CD4-positive, alpha-beta T cell treated with Interleukin-10 for 1 hour (primary cell): ENCODE data around the gene RHEB.

Experiments used
- DNase-seq: peaks from one replicate; pipeline ENCODE4 v3.0.0-alpha.2; 2020

Gene RHEB

DNA sequence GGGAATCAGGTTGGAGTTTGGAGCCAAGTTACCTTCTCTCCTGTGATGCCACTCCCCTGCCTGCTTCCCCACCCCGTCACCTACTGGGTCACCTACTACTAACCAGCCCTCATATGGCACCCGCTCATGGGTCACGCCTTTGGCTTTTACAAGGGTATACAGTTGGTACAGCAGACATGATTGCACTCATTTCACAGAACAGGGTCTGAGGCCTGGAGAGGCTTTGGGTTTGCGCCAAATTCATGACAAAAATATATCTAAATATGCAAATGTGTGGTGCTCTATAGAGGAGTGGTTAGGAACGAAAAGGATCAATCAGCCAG lies 90.5 kb downstream of the RHEB start:
- no peak for DNase-seq

DNA sequence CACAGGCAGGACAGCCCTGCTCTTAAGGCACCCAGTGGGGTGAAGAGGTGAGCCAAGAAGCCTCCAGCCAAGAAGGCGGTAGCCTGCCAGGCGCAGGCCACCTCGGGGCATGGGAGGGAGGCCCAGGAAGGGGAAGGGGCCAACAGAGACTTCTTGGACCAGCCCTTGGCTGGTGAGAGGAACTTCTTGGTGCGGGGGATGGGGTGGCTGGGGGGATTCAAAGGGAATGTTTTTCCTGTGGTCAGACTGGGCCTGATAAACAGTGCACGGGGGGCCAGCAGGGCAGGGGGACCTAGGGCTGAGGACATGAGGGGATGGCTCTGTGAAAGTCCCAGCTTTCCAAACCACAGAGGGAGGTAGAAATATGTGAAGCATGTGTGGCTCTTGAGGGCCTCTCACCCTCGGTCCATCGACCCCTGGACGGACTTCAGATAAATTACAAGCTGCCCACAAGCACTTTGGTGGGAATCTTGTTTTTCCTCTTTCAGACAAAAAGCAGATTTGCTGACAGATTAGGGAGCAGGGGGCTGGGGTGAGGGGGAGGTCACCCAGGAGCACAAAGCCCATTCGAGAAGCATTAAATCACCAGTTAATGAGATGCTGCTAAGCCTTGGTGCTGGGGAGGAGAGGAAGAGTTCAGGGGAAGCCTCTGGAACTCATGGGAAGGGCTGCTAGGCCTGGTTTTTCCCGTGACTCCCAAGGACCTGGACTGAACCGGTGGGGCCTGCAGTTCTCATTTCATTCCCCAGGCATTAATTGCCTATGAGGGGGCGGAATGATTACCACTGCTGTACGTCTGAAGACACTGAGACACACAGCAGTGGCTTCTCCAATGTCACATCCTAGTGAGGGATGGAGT lies 91.1 kb downstream of the RHEB start:
- no peak for DNase-seq

DNA sequence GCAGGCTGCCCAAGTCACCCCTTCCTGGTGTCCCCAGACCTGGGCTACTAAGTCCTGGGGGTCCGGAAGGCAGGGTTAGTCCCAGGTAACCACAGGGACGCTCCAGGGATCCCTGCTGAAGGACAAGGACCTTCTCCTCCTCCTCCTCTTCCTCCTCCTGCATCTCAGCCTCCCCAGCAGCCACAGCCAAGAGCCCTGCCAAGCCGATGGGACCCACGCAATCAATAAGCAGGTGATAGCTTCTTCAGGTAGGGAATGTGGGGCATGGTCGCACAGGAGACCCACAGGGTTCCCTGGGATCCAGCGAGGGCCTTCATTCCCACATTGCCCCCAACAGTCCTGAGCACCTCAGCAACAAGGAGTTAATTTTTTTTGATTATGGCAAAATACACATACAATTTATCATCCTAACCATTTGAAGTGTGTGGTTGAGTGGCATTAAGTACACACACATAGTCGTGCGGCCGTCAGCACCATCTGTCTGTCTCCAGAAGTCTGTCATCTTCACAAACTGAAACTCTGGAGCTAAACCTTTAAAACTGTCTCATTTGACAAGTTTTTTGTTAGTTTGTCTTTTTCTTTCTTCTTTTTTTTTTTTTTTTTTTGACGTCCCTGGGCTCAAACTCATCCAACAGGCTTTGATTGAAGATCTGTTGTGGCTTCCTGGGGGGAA lies 91.9 kb downstream of the RHEB start:
- no peak for DNase-seq

DNA sequence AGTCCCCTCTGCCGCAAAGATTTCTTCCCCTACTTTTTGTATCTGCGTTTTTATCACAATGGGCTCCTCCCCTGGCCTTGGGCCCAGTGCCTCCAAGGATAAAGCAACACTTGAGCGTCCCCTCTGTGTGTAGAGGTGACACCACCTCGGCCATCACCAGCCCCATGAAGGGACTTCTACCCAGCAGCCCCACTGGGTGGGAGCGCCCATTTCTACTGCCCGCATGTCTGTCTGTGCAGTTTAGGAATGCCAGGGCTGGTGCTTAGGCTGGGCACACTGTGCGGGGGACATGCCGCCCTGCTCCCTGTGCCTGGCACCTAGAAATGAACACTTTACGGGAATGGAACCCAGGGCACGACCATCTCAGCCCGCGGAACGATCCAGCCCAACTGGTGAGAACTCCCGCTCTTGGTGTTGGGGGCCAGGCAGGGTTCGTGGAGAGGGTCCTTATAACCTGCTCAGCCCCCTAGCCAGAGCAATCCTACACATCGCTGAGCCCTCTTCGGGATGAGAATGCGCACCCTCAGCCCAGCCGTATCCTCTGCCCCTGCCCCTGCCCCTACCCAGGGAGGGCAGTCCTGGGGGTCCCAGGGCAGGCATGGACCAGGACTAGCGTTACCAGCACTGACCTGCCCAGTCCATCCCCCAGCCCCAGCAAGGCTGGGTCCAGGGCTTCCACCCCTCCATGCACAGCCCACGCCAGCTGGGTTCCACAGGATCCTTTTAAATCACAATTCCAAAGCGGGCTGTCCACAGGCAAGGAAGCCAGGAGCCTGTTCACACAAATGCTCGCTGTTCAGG lies 92.6 kb downstream of the RHEB start:
- DNase-seq, result no peak

DNA sequence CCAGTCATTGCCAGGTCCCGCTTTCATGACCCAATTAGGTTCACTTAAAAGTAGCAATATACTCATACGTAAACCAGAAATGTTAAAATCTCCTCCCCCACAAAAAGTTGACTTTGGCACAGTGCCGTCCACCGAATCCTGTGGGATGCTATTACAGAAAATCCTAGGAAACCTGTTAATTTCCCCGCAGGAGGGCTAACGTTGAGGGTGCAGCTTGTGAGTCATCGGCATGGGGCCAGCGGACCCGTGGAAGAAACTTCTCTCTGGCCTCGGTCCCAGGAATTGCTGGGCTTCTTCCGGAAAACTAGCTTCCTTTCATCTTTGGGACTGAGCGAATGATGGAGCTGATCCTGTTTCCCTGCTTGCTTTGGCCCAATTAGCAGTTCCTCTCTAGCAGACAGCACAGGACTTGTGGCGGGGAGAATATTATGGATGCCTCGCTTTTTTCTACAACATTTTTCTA lies 93.2 kb downstream of the RHEB start:
- no peak for DNase-seq

DNA sequence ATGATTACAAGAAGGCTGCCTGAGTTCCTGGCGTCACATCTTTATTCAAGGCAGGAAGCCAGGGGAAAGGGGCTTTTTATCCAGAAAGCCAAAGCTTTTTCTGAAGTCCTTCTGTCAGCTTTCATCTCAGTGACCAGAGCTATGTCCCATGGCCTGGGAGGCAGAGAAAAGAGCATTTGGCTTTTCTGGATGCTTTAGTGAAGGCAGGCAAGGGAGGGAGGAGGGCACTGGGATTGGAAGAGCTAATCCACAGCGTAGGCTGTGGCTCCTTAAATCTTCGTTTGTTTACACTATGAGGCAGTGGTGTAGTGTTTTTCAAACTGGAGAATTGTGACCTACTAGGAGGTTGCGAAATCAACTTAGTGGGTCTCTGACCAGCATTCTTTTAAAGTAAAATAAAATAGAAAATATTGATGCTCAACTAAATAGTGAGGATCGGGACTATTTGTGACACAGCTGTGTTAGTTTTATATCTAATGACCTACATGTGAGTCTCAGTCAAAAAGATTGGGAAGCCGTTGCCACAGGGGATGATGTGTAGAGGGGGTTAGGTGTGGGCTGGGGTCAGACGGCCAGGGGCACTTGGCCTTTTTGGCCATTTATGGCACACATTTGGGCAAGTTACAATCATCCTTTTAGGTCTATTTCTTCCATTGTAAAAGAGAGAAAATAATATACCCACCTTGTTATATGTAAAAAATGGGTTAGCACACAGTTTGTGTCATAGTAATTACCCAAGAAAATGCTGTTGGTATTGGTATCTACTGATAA lies 93.8 kb downstream of the RHEB start:
- DNase-seq, result no peak

DNA sequence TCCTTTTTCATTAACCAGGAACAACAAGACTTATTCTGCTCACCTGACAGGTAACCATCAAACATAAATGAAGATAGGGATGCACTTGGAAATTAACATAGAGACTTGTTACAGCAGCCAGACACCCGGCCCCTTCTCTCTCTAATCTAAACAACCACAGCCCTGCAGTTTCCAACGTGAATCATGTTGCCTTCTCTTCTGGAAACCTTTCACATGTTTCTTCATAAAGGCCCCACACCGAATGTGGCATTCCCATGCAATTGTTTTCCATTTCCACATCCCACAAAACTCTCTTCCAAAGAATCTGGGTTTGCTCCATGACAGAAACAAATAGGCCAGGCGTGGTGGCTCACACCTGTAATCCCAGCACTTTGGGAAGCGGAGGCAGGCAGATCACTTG lies 94.9 kb downstream of the RHEB start:
- no peak for DNase-seq

DNA sequence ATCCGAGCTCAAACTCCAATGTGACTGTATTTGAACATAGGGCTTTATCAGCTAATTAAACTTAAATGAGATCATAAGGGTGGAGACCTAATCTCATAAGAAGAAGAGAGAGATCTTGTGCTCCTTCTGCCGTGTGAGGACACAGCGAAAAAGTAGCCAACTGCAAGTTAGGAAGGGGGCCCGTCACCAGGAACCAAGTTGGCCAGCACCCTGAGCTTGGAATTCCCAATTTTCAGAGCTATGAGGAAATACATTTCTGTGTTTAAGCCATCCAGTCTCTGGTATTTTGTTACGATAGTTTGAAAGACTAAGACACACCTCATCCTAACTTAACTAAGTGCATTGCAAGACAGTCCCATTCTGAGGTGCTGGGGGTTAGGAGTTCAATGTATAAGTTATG lies 95.8 kb downstream of the RHEB start:
- DNase-seq, result no peak

DNA sequence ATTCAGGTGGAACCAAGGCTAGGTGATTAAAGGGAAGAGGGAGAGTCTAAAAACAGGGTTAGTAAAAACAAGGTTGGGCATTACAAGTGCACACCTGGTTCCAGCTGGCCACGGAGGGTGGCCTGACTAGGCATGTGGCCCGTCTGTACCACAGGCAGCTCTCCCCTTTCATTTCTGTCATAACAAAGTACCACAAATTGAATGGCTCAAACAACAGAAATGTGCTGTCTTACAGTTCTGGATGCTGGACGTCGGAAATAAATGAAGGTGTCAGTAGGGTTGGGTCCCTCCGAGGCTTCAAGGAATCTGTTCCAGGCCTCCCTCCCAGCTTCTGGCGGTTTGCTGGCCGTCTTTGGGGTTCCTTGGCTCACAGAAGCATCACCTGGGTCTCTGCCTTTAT lies 96.5 kb downstream of the RHEB start:
- DNase-seq, result no peak

DNA sequence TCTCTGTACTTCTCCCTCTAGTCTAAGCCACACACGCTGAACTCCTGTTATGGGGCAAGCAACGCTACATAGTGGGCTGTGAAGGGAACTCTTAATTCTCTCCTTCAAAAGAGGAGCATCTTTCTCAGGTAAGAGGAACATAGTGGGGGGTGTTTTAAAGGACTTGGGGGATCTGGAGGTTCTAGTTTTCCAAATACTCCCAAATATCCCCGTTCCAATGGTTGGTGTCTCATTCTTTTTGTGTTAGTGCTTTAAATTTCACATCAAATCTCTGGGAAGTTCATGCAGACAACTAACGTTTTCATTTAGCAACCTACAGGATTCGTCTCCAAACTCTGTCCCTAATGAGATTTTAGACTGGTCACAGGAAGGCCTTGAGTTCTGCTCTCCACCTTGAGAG lies 97.5 kb downstream of the RHEB start:
- DNase-seq, result no peak

DNA sequence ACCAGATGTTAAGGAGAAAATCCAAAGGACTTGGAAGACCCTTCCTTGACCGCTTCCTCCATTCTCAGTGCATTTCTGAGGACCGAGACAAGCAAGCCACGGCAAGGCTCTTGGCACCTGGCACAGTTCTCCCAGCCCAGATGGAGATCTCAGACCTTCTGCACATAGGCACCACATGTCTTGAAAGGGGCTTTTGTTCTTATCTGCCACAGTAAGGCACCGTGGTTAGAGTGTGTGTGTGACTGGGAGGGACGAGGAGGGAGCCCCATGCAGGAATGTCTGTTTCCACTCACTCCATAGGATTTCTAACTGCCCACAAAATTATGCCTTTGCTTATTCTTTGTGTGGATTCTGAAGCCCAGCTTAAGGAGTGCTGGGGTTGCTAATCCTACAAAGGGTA lies 99.6 kb downstream of the RHEB start:
- no peak for DNase-seq

DNA sequence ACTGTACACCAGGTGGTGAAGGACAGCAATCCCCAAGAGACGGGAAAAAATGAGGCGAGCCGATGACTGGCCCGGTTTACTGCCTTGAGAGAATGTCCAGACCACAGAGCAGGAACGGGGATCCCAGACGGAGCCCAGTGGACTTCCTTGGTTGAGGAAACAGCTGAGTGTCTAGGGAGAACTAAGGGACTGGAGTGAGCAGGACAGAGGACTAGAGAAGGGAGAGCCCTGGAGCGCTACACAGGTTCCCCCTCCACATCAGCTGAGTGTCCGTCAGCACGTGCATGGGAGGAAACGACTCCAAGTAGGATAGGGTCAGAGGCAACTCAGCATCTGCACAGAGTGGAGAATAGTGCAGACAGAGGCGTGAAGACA lies 102.8 kb downstream of the RHEB start:
- no peak for DNase-seq

DNA sequence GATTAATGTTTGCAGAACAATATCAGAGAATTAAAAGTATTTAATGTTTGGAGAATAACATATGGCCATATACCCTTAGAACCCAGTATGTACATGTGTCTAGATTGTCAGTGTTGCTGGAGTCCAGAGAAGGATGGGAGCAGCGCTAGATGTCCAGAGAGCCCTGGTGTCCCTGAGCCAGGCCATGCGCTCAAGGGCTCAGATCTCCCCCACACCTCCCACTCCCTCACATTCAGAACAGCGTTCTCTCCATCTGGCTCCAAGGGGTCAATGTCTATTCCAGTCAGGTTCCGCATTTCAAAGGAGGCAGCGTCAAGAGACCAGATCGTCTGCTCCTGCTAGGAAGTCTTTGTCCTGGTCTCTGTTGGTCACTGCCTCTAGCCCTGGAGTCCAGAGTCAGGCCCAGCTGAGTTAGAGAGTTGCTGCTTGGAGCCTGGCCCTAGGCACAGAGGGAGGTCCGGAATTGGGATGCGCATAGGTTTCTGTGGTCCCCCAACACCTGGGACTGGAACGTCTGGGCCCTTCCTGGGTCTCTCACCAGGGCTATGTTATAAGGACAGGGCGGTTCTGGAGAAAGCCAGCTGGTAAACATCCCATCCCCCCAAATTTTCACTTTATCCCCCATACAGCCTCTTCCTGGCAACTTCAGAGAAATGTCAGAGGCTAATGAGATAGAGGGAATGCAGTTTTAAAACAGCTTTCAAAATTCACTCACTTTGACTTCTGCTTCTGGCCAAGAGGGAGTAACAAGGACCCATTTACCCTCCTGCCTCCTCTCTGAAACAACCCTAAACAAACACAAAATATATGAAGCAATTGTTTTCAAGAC lies 103.4 kb downstream of the RHEB start:
- DNase-seq, result no peak
